HG02763 (cell line): Measurements from ENCODE around the gene TRAK1.

Experiments used
- ATAC-seq: cut with Tn5 transposase; IDR thresholded peaks from one replicate; pipeline ENCODE4 v1.9.1; 2021; ENCODE audit warnings: mild to moderate bottlenecking, moderate library complexity; ENCODE audit not compliant: unreplicated experiment

TRAK1 gene

DNA sequence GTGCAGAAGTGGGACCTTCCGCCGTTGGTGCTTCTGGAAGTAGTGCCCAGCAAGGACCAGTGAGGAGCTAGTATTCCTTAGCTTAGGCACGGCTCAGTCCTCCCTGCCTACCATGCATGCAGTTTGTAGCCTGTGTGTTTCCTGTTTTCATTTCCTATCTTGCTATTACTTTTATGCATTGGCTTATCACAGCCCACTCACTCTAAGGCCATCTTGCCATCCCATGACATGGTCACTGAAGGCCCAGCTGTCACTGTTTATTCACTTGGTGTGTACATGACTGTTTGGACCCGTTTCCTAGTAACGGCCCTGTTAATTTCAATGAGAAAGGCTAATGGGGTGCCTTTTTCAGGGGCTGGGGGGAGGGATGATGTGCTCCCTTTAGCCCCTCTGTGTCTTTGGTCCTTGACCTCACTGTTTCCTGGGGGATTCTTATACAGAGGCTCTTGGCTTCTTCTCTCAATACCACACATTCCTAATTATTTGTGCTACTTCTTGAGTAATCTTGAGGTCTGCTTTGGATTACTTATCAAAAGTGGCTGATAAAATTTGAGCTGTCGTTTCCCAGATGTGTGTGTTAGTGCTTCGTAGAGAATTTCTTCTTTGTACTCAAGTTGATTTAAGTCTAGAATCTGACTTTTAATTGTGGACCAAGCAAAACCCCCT, 24.5 kb upstream of the TRAK1 start:
- ATAC-seq = no peak

DNA sequence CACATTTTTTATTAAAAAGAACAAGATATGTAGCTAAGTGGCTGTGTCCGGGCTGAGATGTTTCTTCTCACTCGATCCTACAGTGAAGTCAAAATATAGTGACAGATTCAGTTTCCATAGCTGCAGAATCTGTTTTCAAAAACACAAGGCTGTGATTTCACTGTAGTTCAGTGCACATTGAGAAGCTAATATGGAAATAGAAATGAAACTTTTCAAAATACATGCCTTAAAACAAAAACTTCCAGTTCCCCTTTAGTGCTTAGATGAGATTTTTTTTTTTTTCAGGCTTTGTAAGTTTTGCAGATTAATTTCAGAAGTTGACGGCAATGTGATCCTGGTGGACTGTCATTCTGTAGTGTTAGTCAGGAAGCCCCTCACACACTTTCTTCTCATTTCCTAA, 23.8 kb upstream of the TRAK1 start:
- ATAC-seq = peak; percentile 91

DNA sequence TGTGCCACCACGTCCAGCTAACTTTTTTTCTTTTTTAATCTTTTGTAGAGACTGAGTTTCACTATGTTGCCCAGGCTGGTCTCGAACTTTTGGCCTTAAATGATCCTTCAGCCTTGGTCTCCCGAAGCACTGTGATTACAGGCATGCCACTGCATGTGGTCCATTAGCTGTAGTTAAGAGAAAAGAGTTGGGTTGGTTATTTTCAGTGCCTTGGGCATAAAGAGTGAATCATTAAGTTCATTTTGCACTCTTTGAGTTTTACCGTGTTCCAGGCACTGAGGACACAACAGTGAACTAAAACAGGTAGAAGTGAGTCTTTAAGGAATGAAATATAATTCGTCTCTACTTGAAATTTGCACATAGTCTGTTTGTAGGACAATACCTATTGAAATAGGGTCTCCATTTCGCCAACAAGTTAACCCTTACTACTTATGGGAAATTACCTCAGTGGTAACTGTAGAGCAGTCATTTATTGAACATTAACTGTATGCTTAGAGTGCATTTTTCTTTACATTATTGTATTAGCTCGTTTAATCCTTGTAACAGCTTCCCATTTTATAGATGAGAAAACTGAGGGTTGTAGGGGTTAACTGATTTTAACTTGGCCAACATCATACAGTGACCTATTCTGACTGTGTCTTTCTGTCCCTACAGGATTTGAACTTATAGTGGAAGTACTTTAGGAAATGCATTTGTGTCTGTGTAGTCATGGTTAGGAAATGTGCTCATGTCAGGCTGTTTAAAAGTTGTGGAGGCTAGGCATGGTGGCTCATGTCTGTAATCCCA, 22.7 kb upstream of the TRAK1 start:
- ATAC-seq = no peak

DNA sequence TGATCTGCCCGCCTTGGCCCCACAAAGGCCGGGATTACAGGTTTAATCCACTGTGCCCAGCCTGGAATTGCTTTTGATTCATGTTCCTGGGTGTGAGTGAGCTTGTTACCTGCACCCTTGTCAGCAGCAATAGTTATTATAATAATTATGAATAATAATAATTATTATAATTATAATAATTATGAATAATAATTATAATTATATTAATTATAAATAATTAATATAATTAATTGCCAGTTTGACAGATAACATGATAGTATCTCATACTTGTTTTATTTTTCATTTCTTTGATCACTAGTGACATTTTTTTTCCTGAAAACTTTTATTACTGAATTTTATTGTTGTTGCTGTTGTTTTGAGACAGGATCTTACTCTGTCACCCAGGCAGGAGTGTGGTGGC, 21.1 kb upstream of the TRAK1 start:
- no peak for ATAC-seq

DNA sequence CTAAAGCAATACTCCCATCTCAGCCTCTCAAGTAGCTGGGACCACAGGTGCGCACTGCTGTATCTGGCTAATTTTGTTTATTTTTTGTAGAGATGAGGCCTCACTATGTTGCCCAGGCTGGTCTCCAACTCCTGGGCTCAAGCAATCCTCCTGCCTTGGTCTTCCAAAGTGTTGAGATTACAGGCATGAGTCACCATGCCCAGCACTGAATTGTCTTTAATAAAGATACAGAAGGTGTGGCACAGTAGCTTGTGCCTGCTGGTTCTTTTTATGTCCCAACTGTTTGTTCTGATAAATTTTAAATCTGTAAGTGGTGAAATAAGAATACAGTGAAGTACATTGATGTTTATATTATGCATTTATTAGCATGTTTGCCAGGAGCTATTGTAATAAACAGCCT, 20.6 kb upstream of the TRAK1 start:
- no peak for ATAC-seq

DNA sequence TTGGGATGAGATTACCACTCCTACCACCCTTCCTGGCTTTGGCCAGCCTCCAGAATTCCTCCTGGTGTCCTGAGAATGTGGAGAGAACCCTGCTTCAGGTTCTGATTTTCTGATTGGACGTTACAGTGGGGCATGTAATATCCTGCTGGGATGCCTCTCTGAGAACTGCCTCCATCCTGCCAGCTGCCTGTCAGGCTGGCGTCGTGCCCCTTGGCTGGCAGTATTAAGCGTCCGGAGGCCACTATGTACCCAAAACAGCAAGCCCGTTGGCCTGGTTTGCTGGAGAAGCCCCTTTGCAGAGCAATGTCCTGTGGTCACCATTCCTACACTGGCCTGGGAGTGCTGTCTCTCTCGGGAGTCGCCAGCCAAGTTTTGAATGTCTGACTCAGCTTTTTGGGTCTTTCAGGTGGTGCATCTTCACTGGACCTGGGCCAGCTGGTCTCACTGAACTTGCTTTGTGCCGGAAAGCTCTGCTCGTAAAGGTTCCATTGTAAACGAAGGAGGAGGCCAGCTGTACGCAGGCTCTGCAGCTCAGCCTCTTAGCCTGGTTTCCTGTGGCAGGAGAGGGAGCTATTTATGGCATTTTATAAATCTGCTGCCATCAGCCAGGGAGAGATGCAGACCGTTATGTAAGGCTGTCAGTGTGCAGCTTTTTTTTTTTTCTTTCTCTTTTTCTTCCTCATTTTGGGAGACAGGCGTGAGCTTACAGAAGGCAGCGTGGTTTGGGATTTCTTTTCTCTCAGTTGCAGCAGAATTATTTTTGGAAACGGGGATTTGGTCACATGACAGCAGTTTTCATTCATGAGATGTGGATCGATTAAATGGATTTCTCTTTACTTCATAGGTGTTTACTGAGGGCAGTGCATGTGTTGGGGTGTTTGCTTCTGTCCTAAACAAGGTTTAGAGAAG, 19.0 kb upstream of the TRAK1 start:
- ATAC-seq = no peak

DNA sequence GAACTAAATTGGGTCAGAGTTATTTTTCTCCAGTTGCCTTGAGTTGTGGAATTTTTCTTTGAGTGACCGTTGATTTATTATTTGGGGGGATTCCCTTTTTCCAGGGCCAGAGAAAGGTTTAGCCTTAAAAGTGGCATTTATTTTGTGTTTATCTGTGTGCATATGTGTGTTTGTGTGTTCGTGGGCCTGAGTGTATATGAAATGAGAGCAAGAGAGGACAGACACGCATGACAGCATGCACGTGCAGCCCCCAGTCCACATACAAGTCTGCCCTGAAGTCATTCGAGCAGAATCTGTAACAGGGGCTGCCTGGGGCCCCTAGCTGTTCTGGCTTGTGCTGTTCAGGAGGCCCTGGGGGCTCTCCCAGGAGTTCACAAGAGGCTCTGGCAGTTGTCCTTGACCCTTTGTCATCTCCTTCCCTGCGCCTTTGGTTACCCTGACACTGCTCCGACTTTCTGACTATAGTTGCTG, 18.3 kb upstream of the TRAK1 start:
- no peak for ATAC-seq

DNA sequence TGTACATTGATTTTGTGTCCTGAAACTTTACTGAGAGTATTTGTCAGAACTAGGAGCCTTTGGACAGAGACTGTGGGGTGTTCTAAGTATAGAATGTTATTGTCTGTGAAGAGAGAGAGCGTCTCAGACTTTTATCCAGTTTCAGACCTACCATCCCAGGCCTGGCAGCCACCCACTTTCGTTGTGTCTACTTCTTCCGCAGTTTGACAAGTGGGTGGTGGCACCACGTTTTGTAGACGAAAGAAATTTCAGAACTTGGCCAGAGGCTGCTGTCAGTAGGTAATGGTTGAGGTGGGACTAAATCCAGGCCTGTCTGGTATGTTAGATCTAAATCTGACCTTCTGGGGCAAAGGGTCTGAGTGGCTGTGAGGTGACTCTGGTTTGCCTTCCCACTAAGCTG, 13.4 kb upstream of the TRAK1 start:
- ATAC-seq = no peak

DNA sequence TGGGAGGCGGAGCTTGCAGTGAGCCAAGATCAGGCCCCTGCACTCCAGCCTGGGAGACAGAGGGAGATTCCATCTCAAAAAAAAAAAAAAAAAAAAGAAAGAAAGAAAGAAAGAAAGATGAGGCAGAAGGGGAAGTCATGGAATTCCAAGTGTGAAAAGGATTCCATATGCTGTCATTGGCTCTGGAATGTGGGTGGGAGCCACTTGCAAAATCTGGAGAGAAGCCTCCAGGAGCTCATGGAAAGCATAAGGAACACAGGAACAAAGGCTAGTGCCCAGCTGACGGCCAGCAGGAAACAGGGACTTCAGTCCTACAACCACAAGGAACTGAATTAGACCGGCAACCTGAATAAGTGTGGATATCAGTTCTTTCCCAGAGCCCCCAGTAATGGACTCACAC, 12.5 kb upstream of the TRAK1 start:
- no peak for ATAC-seq

DNA sequence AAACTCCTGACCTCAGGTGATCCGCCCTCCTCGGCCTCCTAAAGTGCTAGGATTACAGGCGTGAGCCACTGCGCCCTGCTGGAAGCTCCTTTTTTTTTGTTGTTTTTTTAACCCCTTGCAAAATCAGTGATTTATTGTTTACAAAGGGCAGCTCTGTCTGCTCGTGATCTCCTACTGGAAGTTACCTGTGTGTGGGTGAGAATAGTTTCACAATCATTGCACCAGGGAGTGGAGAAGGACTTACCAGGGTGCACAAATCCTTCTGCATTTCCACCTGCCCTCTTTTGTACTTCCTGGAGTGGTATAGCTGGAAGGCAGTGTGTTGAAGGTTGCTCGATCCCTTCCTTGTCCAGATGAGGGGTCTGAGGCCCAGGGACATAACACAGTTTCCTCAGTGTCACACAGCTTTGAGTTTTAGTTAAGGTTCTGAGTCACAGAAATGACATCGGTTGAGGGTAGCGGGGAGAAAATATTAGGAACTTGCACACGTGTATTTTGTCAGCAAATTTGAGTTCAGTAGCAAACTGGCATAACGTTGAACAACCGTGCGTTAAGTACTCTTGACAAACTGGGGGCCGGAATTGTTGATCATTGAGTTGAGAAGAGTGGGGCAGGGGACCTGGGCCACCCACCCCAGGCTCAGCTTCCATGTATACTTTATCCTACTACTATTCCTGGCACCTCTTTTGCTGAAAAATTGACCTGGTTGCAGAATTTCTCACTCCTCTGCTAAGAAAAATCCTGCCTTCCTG, 11.3 kb upstream of the TRAK1 start:
- ATAC-seq = no peak

DNA sequence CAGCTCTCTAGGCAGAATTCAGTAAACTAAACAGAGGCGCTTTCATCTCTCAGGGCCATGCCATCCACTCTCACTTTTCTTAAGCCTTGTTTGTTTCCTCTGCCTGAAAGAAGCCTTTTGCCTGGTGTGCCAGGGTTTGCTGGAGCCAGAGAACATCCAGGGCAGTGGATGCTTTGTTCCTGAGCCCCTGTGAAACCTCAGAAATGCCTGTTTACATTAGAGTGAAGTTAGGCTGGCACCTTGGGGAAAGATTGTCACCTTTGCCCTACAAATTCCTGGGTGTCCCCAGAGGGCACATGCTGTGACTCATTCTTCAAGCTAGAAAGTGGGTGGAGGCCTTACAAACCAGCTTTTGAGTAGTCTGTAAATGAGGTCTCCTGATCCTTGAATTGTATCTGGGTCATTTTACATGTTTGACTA, 10.7 kb upstream of the TRAK1 start:
- ATAC-seq = no peak

DNA sequence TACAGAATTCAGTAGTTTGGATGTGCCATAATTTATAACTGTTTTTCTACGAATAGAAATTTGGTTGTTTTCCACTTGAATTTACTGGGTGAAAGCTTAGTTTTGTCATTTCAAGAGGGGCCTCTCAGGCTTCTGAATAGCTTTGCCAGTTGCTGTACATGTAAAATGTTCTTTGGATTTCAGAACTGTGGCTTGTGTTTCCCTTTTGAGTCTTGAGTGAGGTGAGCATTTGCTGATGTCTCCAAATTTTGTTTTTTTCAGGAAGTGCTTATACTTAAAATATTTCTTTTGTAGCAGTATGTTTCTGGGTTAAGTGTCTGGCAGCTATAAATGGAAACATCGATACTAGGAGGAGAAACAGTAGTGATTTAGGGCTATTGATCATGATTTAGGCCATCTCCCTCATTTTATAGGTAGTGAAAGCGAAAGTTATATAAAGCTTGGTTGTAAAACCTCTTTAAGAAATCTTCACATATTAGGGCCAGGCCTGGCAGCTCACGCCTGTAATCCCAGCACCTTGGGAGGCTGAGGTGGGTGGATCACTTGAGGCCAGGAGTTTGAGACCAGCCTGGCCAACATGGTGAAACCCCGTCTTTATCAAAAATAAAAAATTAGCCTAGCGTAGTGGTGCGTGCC, 9.2 kb upstream of the TRAK1 start:
- no peak for ATAC-seq

DNA sequence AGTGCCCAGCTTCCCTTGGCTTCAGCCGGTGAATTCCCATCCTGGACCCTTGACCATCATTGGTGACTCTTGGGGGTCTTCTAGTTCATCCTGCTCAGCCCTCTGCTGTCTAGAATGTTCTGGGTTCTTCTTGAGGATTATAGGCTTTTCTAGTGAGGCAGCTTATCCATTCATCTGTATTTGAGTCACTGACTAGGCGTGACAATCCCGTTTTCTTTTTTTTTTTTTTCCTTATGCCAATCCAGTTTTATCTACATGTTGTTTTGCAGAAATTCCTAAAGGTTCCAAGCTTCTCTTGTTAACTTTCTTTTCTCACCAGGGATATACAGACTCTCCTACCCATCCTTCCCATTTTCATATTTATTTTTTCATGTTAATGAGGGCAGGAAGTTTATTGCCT, 6.6 kb upstream of the TRAK1 start:
- ATAC-seq = no peak

DNA sequence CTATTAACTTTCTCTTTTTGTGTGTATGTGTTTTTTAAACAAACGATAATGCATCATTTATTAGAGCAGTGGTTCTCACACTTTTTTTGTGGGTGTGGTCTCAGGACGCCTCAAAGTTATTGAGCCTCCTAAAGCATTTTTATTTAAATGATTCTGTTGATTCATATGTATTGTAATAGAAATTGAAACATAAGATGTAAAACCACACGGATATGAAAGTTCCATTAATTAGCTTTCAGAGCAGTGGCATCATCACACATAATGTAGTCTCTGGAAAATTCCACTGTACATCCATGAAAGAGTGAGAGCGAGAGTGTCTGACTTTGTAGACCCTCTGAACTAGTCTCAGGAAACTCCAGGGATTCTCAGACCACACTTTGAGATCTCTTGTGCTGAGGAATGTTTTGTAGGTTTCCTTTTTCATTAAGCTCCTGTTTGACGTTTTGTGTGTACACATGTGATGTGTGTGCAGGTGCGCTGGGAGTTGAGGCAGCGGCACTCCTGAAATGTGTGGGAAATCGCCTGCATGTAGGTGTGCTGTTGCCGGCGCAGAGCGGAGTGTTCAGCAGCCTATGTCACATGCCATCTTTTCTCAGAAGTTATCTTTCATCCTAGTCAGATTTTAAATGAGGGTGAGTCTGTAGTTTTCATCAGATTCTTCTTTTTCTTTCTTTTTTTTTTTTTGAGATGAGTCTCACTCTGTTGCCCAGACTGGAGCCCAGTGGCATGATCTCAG, 5.3 kb upstream of the TRAK1 start:
- ATAC-seq = no peak

DNA sequence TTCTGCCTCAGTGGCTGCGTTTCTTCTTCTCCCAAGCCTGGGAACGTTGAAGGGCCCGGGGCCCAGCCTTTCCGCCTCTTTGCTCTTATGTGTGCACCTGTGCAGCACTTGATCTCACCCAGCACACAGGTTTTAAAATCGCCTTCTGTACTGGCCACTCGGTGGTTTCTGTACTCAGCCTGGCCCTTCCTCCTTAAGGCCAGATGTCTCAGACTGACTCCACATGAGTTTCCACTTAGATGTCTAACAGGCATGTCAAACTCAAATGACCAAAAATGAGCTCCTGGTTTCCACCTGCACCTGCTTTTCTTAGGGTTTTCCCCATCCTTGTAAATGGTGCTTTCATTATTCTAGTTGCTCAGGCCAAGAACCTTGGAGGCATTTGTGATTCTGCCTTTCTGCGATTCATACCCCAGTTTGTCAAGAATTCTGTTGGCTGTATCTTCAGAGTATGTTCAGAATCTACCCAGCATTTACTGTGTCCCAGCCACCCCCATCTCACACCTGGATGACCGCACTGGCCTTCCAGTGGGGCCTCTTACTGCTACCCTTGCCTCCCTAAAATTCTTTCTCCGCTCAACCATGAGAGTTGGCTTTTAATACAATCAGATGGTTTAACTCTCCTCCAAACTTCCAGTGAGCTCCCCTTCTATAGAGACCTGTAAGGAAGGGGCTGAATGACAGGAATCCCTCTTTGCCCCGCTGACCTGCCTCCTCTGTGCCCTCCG, 2.2 kb upstream of the TRAK1 start:
- no peak for ATAC-seq

DNA sequence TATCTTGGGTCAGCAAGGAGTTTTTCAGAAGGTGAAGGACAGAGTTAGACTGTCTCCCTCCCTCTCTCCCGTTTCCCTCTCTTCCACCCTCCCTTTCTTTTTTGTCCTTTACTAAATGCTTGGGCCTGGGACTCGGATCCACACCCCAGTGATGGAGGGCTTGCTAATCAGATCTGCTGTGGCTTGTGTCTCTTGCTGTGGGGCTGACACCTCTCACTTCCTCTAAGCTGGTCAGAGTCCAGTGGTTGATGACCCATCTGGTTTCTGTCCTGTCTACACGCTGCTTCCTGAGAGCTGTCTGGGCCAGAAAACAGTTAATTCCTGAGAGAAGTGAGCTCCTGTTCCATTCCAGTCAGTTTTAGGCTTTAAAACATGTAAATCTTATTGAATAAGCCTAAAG, 849 bp downstream of the TRAK1 start:
- ATAC-seq = no peak

DNA sequence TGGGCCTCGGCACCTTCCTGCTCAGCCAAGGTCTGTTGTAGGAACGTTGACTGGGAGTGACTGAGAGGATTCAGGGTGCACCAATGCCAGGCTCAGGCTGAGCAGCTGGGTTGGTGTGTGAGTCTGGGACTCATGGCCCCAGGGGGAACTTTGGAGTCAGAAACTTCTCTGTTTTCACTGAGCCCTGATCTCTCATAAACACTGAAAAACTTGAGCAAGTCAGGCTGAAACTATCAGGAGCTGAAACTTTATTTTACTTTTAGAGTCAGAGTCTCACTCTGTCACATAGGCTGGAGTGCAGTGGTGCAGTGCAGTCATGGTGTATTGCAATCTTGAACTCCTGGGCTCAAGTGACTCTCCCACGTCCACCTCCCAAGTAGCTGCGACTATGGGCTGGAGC, 3.0 kb downstream of the TRAK1 start:
- ATAC-seq = peak; percentile 53

DNA sequence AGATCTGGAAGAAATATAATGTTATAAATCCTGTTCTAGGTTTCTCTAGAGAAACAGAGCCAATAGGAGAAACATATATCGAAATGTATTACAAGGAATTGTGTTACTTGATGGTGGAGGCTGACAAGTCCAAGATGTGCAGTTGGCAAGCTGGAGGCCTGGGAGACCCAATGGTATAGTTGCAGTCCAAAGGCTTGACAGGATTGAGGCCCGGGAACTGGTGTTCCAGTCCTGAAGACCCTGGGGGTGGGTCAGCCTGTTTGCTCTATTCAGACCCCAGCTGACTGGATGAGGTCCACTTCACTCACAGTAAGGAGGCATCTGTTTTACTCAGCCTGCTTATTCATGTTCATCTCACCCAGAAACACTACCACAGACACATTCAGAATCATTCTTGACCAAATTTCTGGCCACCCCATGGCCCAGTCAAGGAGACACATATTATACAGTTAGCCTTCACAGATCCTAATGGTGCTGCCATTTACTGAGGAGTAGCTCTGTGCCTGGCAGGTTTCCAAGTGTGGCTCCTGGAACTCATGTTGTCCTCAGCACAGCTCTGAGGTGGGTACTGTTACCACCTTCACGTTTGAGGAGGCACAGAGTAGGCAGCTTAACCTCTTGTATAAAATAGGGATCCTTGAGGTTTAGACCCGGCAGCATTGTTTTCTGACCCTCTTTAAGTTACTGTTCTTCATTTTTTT, 3.7 kb downstream of the TRAK1 start:
- no peak for ATAC-seq
